GM12864 (cell line): ENCODE measurements around the gene KRTAP5-7.
"Not testable (repeated sequence)": the region's sequence is repeated elsewhere in the genome, so short reads cannot be mapped to it uniquely, and the experiment has no call there.

Experiments
- DNase-seq: peaks from one replicate; pipeline ENCODE4 v3.0.0-alpha.2; 2011; ENCODE audit warnings: low read depth
- H3K4me3 ChIP-seq: 2 replicates; pipeline ENCODE4 v1.5.1; 2011; ENCODE audit warnings: mild to moderate bottlenecking, low read depth, low read length, control low read depth
- TF ChIP-seq, protein P1 (sequence below): IDR thresholded peaks from 2 replicates; pipeline ENCODE4 v1.5.1; 2011; ENCODE audit warnings: low read depth, mild to moderate bottlenecking, moderate library complexity, low read length, control low read depth, inconsistent platforms; ENCODE audit errors: missing control alignments

Gene KRTAP5-7

DNA sequence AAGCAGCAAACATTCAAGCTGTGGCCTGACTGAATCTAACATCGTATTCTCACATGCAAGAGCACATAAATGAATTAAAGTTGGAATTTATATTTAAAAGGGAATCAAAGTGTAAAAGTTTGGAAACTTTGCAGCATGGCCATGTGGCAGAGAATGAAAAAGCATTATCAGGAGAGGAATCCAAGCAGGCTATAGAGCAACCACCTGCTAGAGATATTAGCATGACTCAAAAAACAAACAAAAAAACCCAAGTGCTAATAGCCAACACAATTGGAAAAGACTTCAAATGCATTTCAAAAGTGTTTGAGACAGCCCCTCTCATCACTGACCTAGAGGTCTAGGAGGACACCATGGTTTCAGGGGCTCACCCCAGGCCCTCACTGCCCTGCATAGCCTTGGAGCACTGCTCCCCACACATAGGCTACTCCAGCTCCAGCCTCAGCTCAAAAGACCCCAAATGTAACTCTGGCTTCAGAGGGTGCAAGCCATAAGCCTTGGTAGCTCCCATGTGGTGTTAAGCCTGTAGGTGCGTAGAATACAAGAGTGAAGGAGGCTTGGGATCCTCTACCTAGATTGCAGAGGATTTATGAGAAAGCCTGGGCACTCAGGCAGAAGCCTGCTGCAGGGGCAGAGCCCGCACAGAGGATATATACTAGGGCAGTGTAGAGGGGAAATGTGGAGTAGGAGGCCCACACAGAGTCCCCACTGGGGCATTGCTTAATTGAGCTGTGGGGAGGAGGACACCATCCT, 1.7 kb upstream of the KRTAP5-7 start:
- no peak overlapping the region for H3K4me3 ChIP-seq
- TF ChIP-seq, protein P1, sequence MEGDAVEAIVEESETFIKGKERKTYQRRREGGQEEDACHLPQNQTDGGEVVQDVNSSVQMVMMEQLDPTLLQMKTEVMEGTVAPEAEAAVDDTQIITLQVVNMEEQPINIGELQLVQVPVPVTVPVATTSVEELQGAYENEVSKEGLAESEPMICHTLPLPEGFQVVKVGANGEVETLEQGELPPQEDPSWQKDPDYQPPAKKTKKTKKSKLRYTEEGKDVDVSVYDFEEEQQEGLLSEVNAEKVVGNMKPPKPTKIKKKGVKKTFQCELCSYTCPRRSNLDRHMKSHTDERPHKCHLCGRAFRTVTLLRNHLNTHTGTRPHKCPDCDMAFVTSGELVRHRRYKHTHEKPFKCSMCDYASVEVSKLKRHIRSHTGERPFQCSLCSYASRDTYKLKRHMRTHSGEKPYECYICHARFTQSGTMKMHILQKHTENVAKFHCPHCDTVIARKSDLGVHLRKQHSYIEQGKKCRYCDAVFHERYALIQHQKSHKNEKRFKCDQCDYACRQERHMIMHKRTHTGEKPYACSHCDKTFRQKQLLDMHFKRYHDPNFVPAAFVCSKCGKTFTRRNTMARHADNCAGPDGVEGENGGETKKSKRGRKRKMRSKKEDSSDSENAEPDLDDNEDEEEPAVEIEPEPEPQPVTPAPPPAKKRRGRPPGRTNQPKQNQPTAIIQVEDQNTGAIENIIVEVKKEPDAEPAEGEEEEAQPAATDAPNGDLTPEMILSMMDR = no peak
- DNase-seq = no peak

DNA sequence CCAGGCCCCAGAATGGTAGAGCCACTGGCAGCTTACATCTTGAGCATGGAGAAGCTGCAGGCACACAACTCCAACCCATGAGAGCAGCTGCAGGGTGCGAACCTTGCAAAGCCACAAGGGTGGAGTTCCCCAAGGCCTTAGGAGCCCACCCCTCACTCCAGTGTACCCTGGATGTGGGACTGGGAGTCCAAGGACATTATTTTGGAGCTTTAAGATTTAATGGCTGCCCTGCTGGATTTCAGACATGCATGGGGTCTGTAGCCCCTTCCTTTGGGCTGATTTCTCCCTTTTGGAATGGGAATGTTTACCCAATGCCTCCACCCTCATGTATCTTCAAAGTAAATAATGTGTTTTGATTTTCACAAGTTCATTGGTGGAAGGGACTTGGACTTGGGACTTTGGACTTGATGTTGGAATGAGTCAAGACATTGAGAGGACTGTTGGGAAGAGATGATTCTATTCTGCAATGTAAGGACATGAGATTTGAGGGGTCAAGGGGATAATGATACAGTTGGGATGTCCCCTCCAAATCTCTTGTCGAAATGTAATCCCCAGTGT, 1.1 kb upstream of the KRTAP5-7 start:
- no peak overlapping the region for H3K4me3 ChIP-seq
- TF ChIP-seq, protein P1 = no peak
- no peak for DNase-seq

DNA sequence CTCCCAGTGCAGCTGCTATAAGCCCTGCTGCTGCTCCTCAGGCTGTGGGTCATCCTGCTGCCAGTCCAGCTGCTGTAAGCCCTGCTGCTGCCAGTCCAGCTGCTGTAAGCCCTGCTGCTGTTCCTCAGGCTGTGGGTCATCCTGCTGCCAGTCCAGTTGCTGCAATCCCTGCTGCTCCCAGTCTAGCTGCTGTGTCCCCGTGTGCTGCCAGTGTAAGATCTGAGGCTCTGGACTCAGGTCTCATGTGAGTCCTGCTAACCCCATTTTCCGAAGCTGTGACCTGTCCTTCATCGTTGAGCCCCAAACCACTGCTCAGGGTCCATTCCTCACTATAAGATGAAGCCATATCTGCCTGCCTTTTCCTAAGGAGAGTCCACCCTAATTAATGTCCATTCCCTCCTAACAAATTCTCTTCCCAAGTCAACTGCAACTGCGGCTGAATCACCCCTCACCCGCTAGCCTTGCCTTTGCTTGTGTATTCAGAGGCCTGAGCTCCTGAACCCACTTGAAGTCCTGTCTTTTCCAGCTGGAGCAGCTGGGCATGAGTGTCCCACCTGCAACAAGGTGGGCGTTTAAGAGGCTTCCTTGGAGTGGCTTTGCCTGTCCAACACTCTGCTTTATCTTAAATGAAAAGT, 626 bp downstream of the KRTAP5-7 start:
- TF ChIP-seq, protein P1 = no peak

DNA sequence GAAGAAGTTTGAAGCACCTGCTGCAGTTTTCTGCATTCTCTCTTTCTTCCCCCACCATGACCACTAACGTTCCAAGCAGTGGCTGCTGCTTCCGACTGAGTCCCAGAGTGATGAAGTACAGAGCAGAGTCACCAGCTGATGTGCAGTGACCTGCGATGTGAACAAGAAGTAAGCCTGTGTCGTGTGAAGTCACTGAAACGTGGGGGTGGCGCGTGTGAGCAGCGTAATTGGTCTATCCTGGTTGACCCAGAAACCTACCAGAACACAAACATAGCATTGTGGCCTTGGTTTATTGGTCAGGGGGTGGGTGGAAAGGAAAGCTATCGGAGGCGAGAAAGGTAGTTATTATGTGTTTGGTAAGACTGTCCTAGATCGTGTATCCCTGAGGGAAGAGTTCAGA, 3.5 kb downstream of the KRTAP5-7 start:
- no peak for DNase-seq
- no peak overlapping the region for H3K4me3 ChIP-seq
- TF ChIP-seq, protein P1 = no peak

More for the DNA sequence above, 626 bp downstream of the KRTAP5-7 start:
- DNase-seq = no peak
- no peak overlapping the region for H3K4me3 ChIP-seq

DNA sequence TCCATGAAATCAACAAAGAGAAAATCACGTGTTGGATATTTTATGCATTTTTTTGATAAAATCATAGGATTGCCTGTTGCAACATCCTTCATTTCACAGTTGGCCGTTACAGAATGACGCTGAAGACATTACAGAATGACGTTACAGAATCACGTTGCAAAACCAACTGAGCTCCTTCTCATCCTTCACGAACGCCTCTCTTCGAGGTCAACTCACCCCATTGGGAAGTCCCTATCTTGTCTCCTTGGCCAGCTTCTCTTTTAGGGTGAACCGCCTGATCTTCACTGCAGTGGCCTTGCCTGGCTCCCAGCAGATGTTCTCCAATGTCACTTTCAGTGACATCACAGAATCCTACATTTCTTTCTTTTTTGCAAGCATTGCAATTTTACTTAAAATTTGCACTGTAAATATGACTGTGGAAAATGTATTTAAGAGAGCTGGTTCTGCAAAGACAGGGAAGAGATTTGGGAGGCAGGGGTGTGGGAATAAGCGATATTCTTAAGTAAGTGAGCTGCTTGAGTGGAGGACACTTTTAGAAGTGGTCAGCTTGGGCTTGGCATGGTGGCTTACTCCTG, 5.1 kb downstream of the KRTAP5-7 start:
- no peak overlapping the region for H3K4me3 ChIP-seq
- DNase-seq = no peak
- TF ChIP-seq, protein P1 = no peak

DNA sequence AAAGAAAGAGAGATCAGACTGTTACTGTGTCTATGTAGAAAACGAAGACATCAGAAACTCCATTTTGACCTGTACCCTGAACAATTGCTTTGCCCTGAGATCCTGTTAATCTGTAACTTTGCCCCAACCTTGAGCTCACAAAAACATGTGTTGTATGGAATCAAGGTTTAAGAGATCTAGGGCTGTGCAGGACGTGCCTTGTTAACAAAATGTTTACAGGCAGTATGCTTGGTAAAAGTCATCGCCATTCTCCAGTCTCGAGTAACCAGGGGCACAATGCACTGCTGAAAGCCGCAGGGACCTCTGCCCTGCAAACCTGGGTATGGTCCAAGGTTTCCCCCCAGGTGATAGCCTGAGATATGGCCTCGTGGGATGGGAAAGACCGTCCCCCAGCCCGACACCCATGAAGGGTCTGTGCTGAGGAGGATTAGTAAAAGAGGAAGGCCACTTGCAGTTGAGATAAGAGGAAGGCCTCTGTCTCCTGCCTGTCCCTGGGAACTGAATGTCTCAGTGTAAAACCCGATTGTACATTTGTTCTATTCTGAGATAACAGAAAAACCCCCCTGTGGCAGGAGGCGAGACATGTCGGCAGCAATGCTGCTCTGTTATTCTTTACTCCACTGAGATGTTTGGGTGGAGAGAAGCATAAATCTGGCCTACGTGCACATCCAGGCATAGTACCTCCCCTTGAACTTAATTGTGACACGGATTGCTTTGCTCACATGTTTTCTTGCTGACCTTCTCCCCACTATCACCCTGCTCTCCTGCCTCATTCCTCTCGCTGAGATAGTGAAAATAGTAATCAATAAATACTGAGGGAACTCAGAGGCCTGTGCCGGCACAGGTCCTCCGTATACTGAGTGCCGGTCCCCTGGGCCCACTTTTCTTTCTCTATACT, 7.9 kb downstream of the KRTAP5-7 start:
- not testable (repeated sequence) for H3K4me3 ChIP-seq

More for the DNA sequence above, 7.9 kb downstream of the KRTAP5-7 start:
- DNase-seq = not testable (repeated sequence)
